Fibroblast of the conjunctiva (primary cell): Measurements from ENCODE around the gene VAV3.

Experiments
- DNase-seq: peaks from one replicate; pipeline ENCODE4 v3.0.0-alpha.2; 2010; ENCODE audit warnings: low read depth

VAV3 gene

GRCh38 chr1:107972391-107973180 lies 7.6 kb upstream of the VAV3 start:
- DNase-seq: no peak

GRCh38 chr1:107966550-107966949 lies 1.6 kb upstream of the VAV3 start:
- no peak for DNase-seq

GRCh38 chr1:107964336-107965109 lies 457 bp downstream of the VAV3 start:
- no peak for DNase-seq

- no peak for DNase-seq
Measured at GRCh38 chr1:107963601-107964335, 1.2 kb downstream of the VAV3 start.

- DNase-seq: no peak
Measured at GRCh38 chr1:107963008-107963407, 2.0 kb downstream of the VAV3 start.

GRCh38 chr1:107954719-107955415 lies 10.1 kb downstream of the VAV3 start:
- DNase-seq: no peak

GRCh38 chr1:107954126-107954525 lies 10.9 kb downstream of the VAV3 start:
- DNase-seq: no peak

- DNase-seq: no peak
Measured at GRCh38 chr1:107953556-107953955, 11.4 kb downstream of the VAV3 start.

GRCh38 chr1:107952989-107953388 lies 12.0 kb downstream of the VAV3 start:
- no peak for DNase-seq

GRCh38 chr1:107950464-107950863 lies 14.5 kb downstream of the VAV3 start:
- no peak for DNase-seq

GRCh38 chr1:107949467-107950253 lies 15.3 kb downstream of the VAV3 start:
- no peak for DNase-seq

- DNase-seq: no peak
Measured at GRCh38 chr1:107946794-107947193, 18.2 kb downstream of the VAV3 start.

GRCh38 chr1:107943694-107944093 lies 21.3 kb downstream of the VAV3 start:
- no peak for DNase-seq

- DNase-seq: no peak
Measured at GRCh38 chr1:107942814-107943213, 22.2 kb downstream of the VAV3 start.

GRCh38 chr1:107941531-107941930 lies 23.4 kb downstream of the VAV3 start:
- no peak for DNase-seq

- no peak for DNase-seq
Measured at GRCh38 chr1:107941123-107941522, 23.9 kb downstream of the VAV3 start.

GRCh38 chr1:107940701-107941100 lies 24.3 kb downstream of the VAV3 start:
- no peak for DNase-seq

- no peak for DNase-seq
Measured at GRCh38 chr1:107940017-107940577, 24.9 kb downstream of the VAV3 start.

- no peak for DNase-seq
Measured at GRCh38 chr1:107939256-107939655, 25.7 kb downstream of the VAV3 start.

- peak; percentile 78 for DNase-seq
Measured at GRCh38 chr1:107936498-107937481, 28.2 kb downstream of the VAV3 start.
